ENCODE measurements around the gene STAT5B. TPM values are rescaled to one million over a fixed set of nuclear protein-coding genes. Genes with fewer than 3 reads are reported as not detected.
A peak's percentile ranks its signal among the peaks of the same experiment; 100 is the strongest.

STAT5B gene
- total RNA-seq, 2 donors from 2014 or later, result 35.7 to 51.4 TPM

DNA sequence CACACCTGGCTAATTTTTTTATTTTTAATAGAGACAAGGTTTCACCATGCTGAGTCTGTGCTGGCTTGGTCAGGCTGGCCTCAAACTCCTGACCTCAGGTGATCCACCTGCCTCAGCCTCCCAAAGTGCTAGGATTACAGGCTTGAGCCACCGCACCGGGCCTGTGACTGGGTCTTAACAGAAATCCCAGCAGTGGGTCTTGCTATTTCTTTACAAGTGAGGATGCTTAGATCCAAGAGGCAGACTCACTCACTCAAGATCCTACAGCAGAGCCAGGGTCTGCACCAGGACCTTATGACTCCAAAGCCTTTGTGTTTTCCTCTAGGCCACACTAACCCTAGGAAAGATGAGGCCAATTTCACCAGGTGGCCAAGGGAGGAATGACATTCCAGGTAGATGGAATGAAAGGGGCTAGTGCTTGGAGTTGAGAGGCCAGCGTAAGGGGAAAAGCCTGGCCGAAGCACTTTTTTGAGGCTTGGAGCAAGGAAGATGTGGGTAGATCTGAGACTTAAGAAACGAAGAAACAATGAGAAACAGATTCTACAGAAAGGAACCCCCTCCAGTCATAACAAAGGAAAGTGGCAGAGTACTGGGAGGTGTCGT is 6.4 kb upstream of the STAT5B start:
- Mint-ChIP-seq H3K4me1 (peaks cover under 1% of the 10 kb centered on the region), H3K27ac (no peak overlapping the region), H3K9me3 (no peaks in the 10 kb centered on the region), H3K36me3 (ENCODE audit: low read depth) (no peaks in the 10 kb centered on the region), H3K4me3 (no peak overlapping the region), H3K27me3 (ENCODE audit: insufficient read depth) (peaks cover 12% of the 10 kb centered on the region)
- Histone ChIP-seq H3K27ac (ENCODE audit: low read depth, low read length) (no peak overlapping the region), H3K9me3 (ENCODE audit: control insufficient read depth, low read length) (no peaks in the 10 kb centered on the region), H3K4me1 (ENCODE audit: control insufficient read depth, insufficient read depth, low read length) (no peaks in the 10 kb centered on the region), H3K4me3 (ENCODE audit: low read length) (no peak overlapping the region), H3K36me3 (ENCODE audit: control insufficient read depth, insufficient read depth, low read length) (no peaks in the 10 kb centered on the region), H3K27me3 (ENCODE audit: control insufficient read depth, insufficient read depth, low read length, poor library complexity, severe bottlenecking) (peaks cover 12% of the 10 kb centered on the region), H3K9ac (ENCODE audit: extremely low read depth, low read length, poor library complexity, severe bottlenecking) (no peak overlapping the region)
- DNase-seq, result peak; percentile 85
- TF ChIP-seq, protein P1, sequence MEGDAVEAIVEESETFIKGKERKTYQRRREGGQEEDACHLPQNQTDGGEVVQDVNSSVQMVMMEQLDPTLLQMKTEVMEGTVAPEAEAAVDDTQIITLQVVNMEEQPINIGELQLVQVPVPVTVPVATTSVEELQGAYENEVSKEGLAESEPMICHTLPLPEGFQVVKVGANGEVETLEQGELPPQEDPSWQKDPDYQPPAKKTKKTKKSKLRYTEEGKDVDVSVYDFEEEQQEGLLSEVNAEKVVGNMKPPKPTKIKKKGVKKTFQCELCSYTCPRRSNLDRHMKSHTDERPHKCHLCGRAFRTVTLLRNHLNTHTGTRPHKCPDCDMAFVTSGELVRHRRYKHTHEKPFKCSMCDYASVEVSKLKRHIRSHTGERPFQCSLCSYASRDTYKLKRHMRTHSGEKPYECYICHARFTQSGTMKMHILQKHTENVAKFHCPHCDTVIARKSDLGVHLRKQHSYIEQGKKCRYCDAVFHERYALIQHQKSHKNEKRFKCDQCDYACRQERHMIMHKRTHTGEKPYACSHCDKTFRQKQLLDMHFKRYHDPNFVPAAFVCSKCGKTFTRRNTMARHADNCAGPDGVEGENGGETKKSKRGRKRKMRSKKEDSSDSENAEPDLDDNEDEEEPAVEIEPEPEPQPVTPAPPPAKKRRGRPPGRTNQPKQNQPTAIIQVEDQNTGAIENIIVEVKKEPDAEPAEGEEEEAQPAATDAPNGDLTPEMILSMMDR (conservative IDR thresholded peaks at IDR 0.05), result peak; percentile 62
- 90 to 100% methylated on average over 2 to 6 of the region's 6 CpGs for WGBS, 2 experiments (ENCODE audit: insufficient coverage in 1 of 2, insufficient read length in 1 of 2)

DNA sequence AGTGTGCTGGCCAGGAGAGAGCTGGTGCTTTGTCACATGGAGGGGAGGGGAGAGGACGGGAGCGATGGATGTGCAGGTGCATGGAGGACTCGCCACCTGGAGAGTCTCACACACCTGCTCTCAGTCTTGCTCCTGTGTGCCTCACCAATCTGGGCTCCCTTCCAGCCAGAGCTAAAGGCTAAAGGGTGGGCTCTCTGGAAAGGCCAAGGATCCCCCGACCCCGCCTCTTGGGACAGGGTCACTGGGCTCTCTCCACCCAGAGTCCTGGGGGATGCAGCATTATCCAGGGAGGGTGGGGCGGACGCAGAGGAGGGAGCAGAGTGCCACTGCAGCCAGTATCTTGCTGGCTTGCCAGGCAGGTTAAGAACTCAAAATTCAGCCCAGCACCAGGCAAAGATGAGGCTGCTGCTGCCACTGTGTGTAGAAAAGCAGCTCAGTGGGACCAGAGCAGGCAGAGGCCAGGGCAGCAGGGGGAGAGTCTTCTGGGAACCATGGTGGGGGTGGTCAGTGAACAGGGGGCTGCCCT is 5.4 kb upstream of the STAT5B start:
- Mint-ChIP-seq H3K4me3 (no peak overlapping the region), H3K36me3 (ENCODE audit: low read depth) (no peaks in the 10 kb centered on the region), H3K27me3 (ENCODE audit: insufficient read depth) (peaks cover 9% of the 10 kb centered on the region), H3K4me1 (no peaks in the 10 kb centered on the region), H3K27ac (no peak overlapping the region), H3K9me3 (no peaks in the 10 kb centered on the region)
- Histone ChIP-seq H3K4me3 (ENCODE audit: low read length) (no peak overlapping the region), H3K9ac (ENCODE audit: extremely low read depth, low read length, poor library complexity, severe bottlenecking) (no peak overlapping the region), H3K27me3 (ENCODE audit: control insufficient read depth, insufficient read depth, low read length, poor library complexity, severe bottlenecking) (peaks cover 3% of the 10 kb centered on the region), H3K27ac (ENCODE audit: low read depth, low read length) (no peak overlapping the region), H3K9me3 (ENCODE audit: control insufficient read depth, low read length) (no peaks in the 10 kb centered on the region), H3K36me3 (ENCODE audit: control insufficient read depth, insufficient read depth, low read length) (no peaks in the 10 kb centered on the region), H3K4me1 (ENCODE audit: control insufficient read depth, insufficient read depth, low read length) (no peaks in the 10 kb centered on the region)
- TF ChIP-seq, protein P1 (conservative IDR thresholded peaks at IDR 0.05), result no peak
- peak; percentile 52 for DNase-seq
- 85 to 93% methylated on average over 4 to 7 of the region's 7 CpGs for WGBS, 2 experiments (ENCODE audit: insufficient coverage in 1 of 2, insufficient read length in 1 of 2)

DNA sequence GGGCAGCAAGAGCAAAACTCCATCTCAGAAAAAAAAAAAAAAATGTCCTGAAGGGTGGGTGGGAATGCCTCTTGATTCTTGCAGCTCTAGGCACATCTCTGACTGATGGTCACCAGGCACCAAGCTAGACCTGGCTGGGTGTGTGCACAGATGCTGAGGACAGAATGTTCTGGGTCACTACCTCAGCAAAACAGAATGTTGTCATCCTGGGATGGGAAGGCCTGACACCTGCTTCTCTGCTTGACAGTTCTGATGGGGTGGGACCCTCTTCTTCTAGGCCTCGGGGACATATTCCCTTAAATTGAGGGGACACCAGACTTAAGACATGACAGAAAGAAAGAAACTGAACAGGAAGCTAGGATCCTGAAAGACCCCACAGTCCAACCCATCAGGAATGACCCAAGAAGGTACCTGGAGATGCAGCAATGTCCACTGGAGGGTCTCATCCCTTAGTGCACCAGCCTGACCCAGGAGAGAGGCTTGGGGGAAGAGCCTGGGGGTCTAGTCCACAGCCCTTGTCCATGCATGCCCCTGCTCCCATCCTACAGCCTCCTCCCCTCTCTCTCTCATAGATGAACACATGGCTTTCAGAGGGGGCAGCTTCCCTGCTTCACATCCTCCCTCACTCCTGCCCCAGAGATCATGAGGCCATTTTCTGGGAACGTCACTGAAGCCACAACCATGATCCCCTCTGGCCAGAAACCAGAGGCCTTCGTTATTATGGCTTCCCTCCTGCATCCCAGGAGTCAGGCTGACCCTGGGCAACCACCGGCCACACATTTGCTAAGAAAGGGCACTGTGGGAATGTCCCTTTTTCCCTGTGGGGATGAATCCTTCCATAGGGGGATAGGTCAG is 3.8 kb upstream of the STAT5B start:
- DNase-seq, result peak; percentile 31
- H3K4me1 ChIP-seq (ENCODE audit: control insufficient read depth, insufficient read depth, low read length), result no peaks in the 10 kb centered on the region
- 83 to 89% methylated on average over 2 to 4 of the region's 4 CpGs for WGBS, 2 experiments (ENCODE audit: insufficient coverage in 1 of 2, insufficient read length in 1 of 2)
- Mint-ChIP-seq H3K4me1 (peaks cover 4% of the 10 kb centered on the region), H3K27ac (no peak overlapping the region), H3K4me3 (no peak overlapping the region), H3K9me3 (no peaks in the 10 kb centered on the region), H3K27me3 (ENCODE audit: insufficient read depth) (peaks cover 6% of the 10 kb centered on the region), H3K36me3 (ENCODE audit: low read depth) (no peaks in the 10 kb centered on the region)
- TF ChIP-seq, protein P1 (conservative IDR thresholded peaks at IDR 0.05), result no peak
- H3K27ac ChIP-seq (ENCODE audit: low read depth, low read length), result no peak overlapping the region
- no peaks in the 10 kb centered on the region for H3K27me3 ChIP-seq (ENCODE audit: control insufficient read depth, insufficient read depth, low read length, poor library complexity, severe bottlenecking)
- H3K4me3 ChIP-seq (ENCODE audit: low read length), result no peak overlapping the region
- no peaks in the 10 kb centered on the region for H3K9me3 ChIP-seq (ENCODE audit: control insufficient read depth, low read length)
- no peaks in the 10 kb centered on the region for H3K36me3 ChIP-seq (ENCODE audit: control insufficient read depth, insufficient read depth, low read length)
- no peak overlapping the region for H3K9ac ChIP-seq (ENCODE audit: extremely low read depth, low read length, poor library complexity, severe bottlenecking)

Data from endodermal cell (in vitro differentiated cells).